ENCODE data around the gene LHFPL6.

Gene LHFPL6

DNA sequence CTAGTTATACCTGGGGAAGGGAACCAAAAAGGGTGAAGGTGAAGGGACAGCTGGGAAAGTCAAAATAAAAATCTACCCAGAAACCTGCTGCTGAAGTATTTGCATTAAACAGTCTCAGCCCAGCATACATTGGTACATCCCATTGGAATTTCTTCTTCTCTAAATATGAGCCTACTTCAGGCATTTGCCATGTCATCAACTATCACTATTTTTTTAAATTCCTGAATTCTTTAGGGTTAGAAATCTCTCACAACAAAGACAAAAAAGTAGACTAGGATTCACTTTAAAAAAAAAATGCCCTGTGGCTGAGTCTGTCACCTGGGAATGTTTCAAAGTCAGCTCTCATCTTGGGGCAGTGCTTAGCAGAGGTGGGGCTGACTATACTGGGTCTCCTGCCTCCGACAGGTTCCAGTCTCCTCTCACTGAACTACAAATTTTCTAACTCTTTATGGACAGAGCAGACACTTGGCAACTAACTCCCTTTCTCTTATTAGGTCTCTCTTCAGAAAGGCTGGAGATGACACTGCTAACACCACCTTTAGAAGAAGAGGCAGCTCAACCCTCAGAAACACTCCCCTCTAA is 141.2 kb downstream of the LHFPL6 start:
- no peak for DNase-seq

GRCh38 chr13:39457274-39457673 is 145.7 kb downstream of the LHFPL6 start:
- no peak for DNase-seq

- no peak for DNase-seq
Observed at GRCh38 chr13:39455521-39456175, 147.3 kb downstream of the LHFPL6 start.

- no peak for DNase-seq
Observed at GRCh38 chr13:39452834-39453233, 150.2 kb downstream of the LHFPL6 start.

DNA sequence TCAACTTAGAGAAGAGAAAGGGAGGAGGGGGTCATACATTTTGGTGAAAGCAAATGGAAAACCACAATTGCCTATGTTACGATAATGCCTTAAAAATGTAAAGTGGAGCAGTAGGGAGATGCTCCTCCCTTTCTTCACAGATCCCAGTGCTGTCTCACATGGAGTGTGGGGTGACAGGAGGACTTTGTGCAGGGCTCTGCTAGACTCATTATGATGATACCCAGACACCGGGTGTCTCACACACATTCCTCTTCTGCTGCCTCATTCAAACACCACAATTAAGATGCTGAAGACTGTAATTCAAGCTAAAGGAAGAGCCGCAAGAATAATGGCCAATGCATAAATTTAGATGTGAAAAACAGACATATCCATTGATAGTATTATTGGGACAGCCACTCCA is 150.6 kb downstream of the LHFPL6 start:
- DNase-seq: no peak

- DNase-seq: no peak
Observed at GRCh38 chr13:39451860-39452301, 151.1 kb downstream of the LHFPL6 start.

DNA sequence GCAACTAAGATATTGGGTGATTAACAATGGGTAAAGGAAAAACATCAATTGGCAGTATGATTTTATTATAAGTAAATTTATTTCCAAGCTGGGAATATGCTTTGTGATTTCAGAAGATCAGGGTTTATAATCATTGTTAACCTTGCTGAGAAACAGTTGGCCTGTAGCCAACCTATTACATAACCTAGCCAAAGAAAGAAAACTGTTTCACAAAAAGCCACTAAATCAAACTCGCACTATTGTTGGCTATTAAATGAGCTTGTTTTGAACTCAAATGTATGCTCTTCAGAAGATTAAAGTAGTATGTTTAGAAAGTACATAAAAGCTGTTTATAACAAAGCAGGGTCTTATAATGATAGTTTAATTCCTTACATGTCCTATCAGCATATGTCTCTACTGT is 151.7 kb downstream of the LHFPL6 start:
- no peak for DNase-seq

- DNase-seq: no peak
Observed at GRCh38 chr13:39450176-39450575, 152.8 kb downstream of the LHFPL6 start.

- DNase-seq: no peak
Observed at GRCh38 chr13:39448834-39449233, 154.2 kb downstream of the LHFPL6 start.

- no peak for DNase-seq
Observed at GRCh38 chr13:39446865-39447264, 156.1 kb downstream of the LHFPL6 start.

DNA sequence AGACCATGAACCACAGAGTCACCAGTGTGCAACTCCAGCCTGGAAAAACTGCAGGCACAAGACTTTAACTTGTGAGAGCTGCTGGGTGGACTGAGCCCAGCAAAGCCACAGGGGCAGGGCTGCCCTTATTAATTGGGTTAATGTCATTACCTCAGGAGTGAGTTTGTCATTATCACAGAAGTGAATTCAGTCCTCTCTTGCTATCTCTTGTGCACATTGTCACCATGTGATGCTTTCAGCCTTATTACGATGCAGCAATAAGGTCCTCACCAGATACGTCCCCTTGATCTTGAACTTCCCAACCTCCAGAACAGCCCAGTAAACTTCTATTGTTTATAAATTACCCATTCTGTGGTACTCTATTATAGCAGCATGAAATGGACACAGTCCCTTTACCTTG is 158.1 kb downstream of the LHFPL6 start:
- no peak for DNase-seq

GRCh38 chr13:39433651-39434050 is 169.3 kb downstream of the LHFPL6 start:
- no peak for DNase-seq

DNA sequence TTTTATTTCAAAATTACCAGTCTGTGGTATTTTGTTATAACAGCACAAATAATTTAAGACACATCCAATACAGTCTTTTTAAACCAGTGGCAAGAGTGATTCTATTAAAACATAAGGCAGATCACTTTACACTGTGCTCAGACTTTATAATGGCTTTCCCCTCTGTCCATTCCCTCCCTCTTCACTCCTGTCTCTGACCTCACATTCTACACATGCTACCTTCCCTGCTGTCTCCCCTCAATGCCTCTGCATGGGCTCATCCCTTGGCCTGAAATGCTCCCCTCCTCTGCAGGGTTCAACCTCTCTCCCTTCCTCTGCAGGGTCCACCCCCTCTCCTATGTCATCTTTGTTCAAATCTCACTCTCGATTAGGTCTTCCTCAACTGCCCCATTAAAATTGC is 170.8 kb downstream of the LHFPL6 start:
- DNase-seq: no peak

GRCh38 chr13:39422845-39423565 is 180.0 kb downstream of the LHFPL6 start:
- DNase-seq: no peak

DNA sequence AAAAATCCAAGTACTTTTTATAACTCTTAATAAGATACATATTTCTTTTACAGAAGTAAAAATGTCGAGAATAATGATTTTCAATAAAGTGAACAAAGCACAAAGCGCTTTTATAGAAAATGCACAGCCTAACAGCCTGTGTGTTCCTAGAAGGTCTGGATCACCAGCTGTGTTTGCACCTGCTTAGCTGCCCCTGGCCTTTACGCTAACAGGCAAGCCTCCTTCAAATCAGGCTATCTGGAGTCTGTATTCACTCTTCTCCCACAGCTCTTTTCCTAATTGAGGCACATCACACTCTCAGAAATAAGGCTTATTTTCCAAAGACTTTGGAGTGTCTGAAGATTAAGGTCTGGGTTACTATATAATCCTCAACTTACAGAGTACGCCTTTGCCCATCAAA is 183.1 kb downstream of the LHFPL6 start:
- no peak for DNase-seq

DNA sequence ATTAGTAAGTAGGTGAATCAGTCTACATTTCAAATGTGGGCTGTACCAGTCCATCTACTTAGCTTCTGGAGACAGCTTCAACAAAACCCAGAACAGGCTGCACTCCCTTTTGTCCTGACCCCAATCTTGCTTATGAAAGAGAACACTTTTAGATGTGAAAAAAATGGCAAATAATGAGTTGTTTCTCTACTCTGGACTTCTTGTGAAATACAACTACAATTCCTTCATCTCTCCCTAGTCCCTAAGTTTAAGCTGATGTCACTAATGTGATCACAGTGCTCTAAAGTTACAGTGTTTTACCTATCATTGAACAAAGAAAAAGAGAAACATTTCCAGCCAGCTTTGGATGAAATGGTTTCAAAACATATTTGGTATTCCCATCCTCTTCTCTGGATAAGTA is 183.9 kb downstream of the LHFPL6 start:
- no peak for DNase-seq

DNA sequence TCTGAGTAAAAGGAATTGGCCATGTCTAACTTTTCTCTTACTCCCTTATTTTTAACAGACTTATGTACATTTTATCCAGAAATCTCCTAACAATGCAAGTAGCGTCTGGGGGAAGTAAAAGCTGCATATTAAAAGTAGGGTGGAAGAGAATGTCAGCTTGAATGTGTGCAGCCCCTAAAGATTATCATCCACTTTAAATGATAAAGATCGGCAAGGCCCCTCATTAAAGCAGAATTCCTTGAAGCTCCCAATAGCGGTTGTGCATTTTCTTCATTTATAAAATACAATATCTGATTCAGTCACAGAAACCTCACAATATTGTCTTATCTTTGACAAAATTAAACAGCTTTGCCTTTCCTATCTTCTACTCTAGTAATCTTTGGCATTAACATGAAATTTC is 184.6 kb downstream of the LHFPL6 start:
- DNase-seq: no peak

DNA sequence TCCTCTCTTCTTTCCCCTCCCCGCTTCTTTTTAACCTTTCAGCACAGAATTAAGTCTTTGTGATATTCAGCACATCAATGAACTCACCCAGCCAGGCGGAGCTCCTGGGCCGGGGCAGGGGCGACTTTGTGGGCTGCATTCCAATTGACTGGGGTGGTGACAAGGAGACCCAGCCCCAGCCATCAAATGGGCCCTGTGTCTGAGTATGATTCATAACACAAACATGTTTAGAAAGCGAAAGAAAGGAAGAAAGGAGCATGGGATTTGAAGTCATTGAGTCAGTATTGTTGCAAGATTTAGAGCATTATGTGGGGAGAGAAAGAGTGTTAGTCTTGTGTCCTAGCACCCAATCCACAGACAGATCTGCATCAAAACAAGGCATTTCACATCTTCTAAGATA is 185.3 kb downstream of the LHFPL6 start:
- DNase-seq: no peak

- DNase-seq: no peak
Observed at GRCh38 chr13:39417131-39417530, 185.9 kb downstream of the LHFPL6 start.

DNA sequence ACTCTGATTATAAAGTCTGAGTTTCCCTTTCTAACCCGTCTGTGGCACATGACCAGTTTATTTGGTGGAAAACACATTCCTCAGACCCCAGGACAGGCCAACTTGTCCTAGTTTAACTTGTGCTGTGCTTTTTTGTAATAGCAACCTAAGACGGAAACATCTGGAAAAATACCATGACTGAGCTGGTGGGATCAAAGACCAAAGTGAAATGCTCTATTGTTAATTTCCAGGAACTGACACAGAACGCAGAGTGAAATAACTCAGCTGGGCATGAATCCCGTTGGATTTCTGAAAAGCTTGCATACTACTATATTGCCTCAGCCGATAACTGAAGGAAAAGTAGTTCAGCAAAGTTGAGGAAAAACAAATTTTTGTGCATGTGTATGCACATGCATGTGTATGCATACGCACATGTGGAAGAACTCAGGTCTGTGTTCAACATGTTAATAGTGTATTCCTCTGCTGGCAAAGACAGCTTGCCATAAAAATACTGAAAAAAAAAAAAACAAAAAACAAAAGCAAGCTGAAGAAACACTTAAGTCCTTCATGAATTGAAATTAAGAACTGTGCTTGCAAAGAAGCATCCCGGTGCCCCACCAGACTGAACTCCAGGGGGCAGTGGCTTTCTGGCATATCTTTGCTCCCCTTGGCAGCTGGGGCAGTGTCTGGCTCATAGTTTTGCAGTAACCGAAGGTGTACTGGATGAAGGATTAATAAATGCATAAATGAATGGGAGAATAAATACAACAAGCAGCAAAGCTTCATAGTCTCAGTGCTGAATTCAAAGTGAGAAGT is 187.8 kb downstream of the LHFPL6 start:
- DNase-seq: no peak

DNA sequence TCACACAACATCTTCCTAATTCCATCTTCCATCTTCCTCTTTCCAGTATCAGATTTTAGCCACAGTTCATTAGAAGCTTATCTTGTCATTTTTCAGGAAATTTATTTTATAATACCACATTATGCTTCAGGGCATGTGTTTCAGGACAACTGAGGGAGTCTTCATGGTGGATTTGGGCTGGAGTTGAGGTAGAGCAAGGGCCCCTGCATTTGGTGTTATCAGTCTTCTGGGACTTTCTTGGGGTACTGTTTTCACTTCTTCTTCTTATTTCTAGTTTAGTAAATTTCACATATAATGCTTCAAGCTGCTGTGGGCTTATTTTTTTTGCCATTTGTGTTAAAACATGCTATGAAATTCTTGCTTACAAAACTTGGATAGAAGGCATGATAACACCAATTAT is 188.7 kb downstream of the LHFPL6 start:
- DNase-seq: no peak

GRCh38 chr13:39411511-39411910 is 191.5 kb downstream of the LHFPL6 start:
- no peak for DNase-seq

DNA sequence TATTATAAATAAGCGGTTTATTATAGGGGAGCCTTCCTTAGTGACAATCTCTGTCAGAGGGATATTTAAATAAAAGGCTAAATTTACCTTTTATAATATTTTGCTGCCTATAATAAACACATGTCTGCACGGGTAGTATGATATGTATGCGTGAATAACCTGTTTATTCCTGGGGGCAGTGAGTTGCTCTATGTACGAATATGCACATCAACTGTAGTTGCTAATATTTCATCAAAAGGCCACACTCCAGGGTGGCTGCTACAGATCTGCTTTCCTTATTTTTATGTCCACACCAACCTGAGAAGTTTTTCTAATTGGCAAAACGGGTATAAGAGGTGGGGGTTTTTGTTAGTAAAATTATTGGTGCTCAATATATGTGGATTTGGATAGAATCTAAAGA is 192.0 kb downstream of the LHFPL6 start:
- no peak for DNase-seq
